Thymus (tissue), 11 donors: ENCODE data around the gene GNAO1. TPM values are rescaled to one million over a fixed set of nuclear protein-coding genes. Genes with fewer than 3 reads are reported as not detected.
A peak's percentile ranks its signal among the peaks of the same experiment; 100 is the strongest.

Experiments
- DNase-seq, 9 donors: peaks; one replicate each; pipeline ENCODE4 v3.0.0-alpha.2; 2013; ENCODE audit warnings: low spot score in 9 of 9, low read depth in 6 of 9, missing footprints in 1 of 9
- H3K27ac ChIP-seq, 2 donors: one replicate each; pipeline ENCODE4 v1.5.1; 2013; ENCODE audit warnings: control low read depth in 1 of 2, low read depth in 1 of 2, low read length in 1 of 2, mild to moderate bottlenecking in 1 of 2, moderate library complexity in 1 of 2
- H3K27me3 ChIP-seq, 2 donors: one replicate each; pipeline ENCODE4 v1.5.1; 2013; ENCODE audit warnings: low read length in 1 of 2; ENCODE audit not compliant: control insufficient read depth in 2 of 2, insufficient read depth in 1 of 2
- H3K36me3 ChIP-seq, 2 donors: one replicate each; pipeline ENCODE4 v1.5.1; 2013; ENCODE audit warnings: low read length in 1 of 2, mild to moderate bottlenecking in 1 of 2, moderate library complexity in 1 of 2; ENCODE audit not compliant: control insufficient read depth in 2 of 2, insufficient read depth in 2 of 2
- H3K4me1 ChIP-seq, 2 donors: one replicate each; pipeline ENCODE4 v1.5.1; 2013; ENCODE audit warnings: low read length in 2 of 2; ENCODE audit not compliant: control insufficient read depth in 2 of 2, insufficient read depth in 2 of 2
- H3K4me3 ChIP-seq, 2 donors: one replicate each; pipeline ENCODE4 v1.5.1; 2013; ENCODE audit warnings: low read length in 2 of 2, control low read depth in 1 of 2, mild to moderate bottlenecking in 1 of 2
- H3K9me3 ChIP-seq, 2 donors: one replicate each; pipeline ENCODE4 v1.5.1; 2013; ENCODE audit warnings: low read length in 1 of 2, mild to moderate bottlenecking in 1 of 2; ENCODE audit not compliant: control insufficient read depth in 2 of 2, insufficient read depth in 1 of 2
- WGBS: extraction: QIAGEN DNeasy Blood & Tissue Kit; methylation state at CpG from one replicate; pipeline ENCODE4 v1.1.7; 2013; 5-methylcytosine and 5-hydroxymethylcytosine counted together
- polyA plus RNA-seq: library from polyadenylated mRNA; stranded (reverse); fragments of 200-250 nt; gene quantifications from one replicate; pipeline ENCODE4 v1.2.3, GENCODE V29; 2013
- total RNA-seq: library from RNA; stranded (reverse); fragments of 120-200 nt; gene quantifications from one replicate; pipeline ENCODE4 v1.2.4, GENCODE V29; 2013
- donor health status: healthy.

Gene GNAO1
- total and polyA plus RNA-seq, 2 donors = 0.24 to 2.2 TPM

GRCh38 chr16:56314244-56314850 lies 123.1 kb downstream of the GNAO1 start:
- H3K4me1 ChIP-seq = peaks cover 4 to 6% of the 10 kb centered on the region in 2 donors
- 95% methylated on average over 18 of the region's 18 CpGs for WGBS
- H3K27me3 ChIP-seq = peaks cover 0 to 4% of the 10 kb centered on the region in 2 donors
- DNase-seq = no peak
- no peaks in the 10 kb centered on the region for H3K9me3 ChIP-seq
- H3K36me3 ChIP-seq = no peaks in the 10 kb centered on the region
- H3K4me3 ChIP-seq = no peak overlapping the region
- H3K27ac ChIP-seq = no peak overlapping the region

- Histone ChIP-seq H3K4me3 (no peak overlapping the region), H3K27ac (no peak overlapping the region), H3K27me3 (peaks cover 0 to 4% of the 10 kb centered on the region in 2 donors), H3K9me3 (no peaks in the 10 kb centered on the region), H3K36me3 (no peaks in the 10 kb centered on the region), H3K4me1 (peaks cover 4 to 6% of the 10 kb centered on the region in 2 donors)
- no peak for DNase-seq
- 92% methylated on average over 7 of the region's 7 CpGs for WGBS
Measured at GRCh38 chr16:56315955-56316354, 124.7 kb downstream of the GNAO1 start.

- Histone ChIP-seq H3K4me3 (no peak overlapping the region), H3K4me1 (peaks cover 4 to 6% of the 10 kb centered on the region in 2 donors), H3K9me3 (no peaks in the 10 kb centered on the region), H3K27me3 (peaks cover 0 to 4% of the 10 kb centered on the region in 2 donors), H3K36me3 (no peaks in the 10 kb centered on the region), H3K27ac (no peak overlapping the region)
- WGBS = 95% methylated on average over 7 of the region's 7 CpGs
- no peak for DNase-seq
Measured at GRCh38 chr16:56316545-56316944, 125.3 kb downstream of the GNAO1 start.

GRCh38 chr16:56317998-56318826 lies 126.9 kb downstream of the GNAO1 start:
- Histone ChIP-seq H3K36me3 (no peaks in the 10 kb centered on the region), H3K4me3 (peak overlapping the region; percentile 22 to 27), H3K27me3 (peaks cover 0 to 4% of the 10 kb centered on the region in 2 donors), H3K27ac (no peak overlapping the region), H3K9me3 (no peaks in the 10 kb centered on the region), H3K4me1 (peaks cover 4 to 6% of the 10 kb centered on the region in 2 donors)
- 16% methylated on average over 28 of the region's 28 CpGs for WGBS
- peak; percentile 41 to 83 (median 70) for DNase-seq

- Histone ChIP-seq H3K27me3 (peaks cover 0 to 4% of the 10 kb centered on the region in 2 donors), H3K4me3 (no peak overlapping the region), H3K4me1 (peaks cover 4 to 6% of the 10 kb centered on the region in 2 donors), H3K36me3 (no peaks in the 10 kb centered on the region), H3K27ac (no peak overlapping the region), H3K9me3 (no peaks in the 10 kb centered on the region)
- WGBS = 82% methylated on average over 1 of the region's 1 CpG
- no peak for DNase-seq
Measured at GRCh38 chr16:56318827-56319140, 127.5 kb downstream of the GNAO1 start.

GRCh38 chr16:56319376-56319775 lies 128.1 kb downstream of the GNAO1 start:
- WGBS = 98% methylated on average over 6 of the region's 6 CpGs
- Histone ChIP-seq H3K4me1 (peaks cover 4 to 6% of the 10 kb centered on the region in 2 donors), H3K36me3 (no peaks in the 10 kb centered on the region), H3K27ac (no peak overlapping the region), H3K27me3 (peaks cover 0 to 4% of the 10 kb centered on the region in 2 donors), H3K4me3 (no peak overlapping the region), H3K9me3 (no peaks in the 10 kb centered on the region)
- DNase-seq = no peak

GRCh38 chr16:56320056-56320455 lies 128.8 kb downstream of the GNAO1 start:
- 97% methylated on average over 8 of the region's 8 CpGs for WGBS
- Histone ChIP-seq H3K36me3 (no peaks in the 10 kb centered on the region), H3K27me3 (peaks cover 0 to 4% of the 10 kb centered on the region in 2 donors), H3K9me3 (no peaks in the 10 kb centered on the region), H3K4me1 (peaks cover 4 to 6% of the 10 kb centered on the region in 2 donors), H3K4me3 (no peak overlapping the region), H3K27ac (no peak overlapping the region)
- no peak for DNase-seq

- Histone ChIP-seq H3K27me3 (peaks cover 0 to 4% of the 10 kb centered on the region in 2 donors), H3K9me3 (no peaks in the 10 kb centered on the region), H3K36me3 (no peaks in the 10 kb centered on the region), H3K4me1 (peaks cover 4 to 6% of the 10 kb centered on the region in 2 donors), H3K4me3 (no peak overlapping the region), H3K27ac (no peak overlapping the region)
- WGBS = 38% methylated on average over 7 of the region's 7 CpGs
- no peak for DNase-seq
Measured at GRCh38 chr16:56320811-56321558, 129.7 kb downstream of the GNAO1 start.

- Histone ChIP-seq H3K27ac (no peak overlapping the region), H3K9me3 (no peaks in the 10 kb centered on the region), H3K36me3 (no peaks in the 10 kb centered on the region), H3K27me3 (peaks cover 0 to 4% of the 10 kb centered on the region in 2 donors), H3K4me3 (no peak overlapping the region), H3K4me1 (peaks cover 4 to 6% of the 10 kb centered on the region in 2 donors)
- WGBS = 97% methylated on average over 9 of the region's 9 CpGs
- no peak for DNase-seq
Measured at GRCh38 chr16:56321571-56321970, 130.3 kb downstream of the GNAO1 start.
